Measurements from ENCODE around the gene UBA7. TPM values are rescaled to one million over a fixed set of nuclear protein-coding genes. Genes with fewer than 3 reads are reported as not detected.

The UBA7 gene
- polyA plus RNA-seq, 1 experiment = 62.5 TPM

DNA sequence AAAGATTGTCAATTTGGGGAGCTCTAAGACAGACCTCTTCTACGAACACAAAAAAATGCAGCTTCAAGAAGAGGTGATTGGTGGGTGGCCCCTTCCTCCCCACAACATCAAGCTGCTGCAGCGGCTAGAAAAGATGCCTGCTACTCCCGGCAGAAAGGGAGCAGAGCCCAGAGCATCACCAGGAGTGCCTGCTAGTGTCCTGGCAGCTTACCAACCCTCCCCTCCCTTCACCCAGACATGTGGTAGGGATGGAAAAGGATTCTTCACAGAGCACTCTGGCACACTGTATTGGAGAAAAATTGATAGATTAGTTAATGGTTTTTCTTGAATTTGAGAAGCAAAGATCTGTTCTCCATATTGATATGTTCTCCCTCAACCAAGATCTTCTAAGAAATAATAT is 38.2 kb downstream of the UBA7 start:
- ChIA-PET POLR2A (no interaction called here), CTCF (interaction anchor here (1.7 kb wide), 1 partner anchor 11 kb away, joined by 5 read pairs; the partner anchor contains the start of gene IP6K1)
- DNase-seq (ENCODE audit: low read depth) = no peak
- H3K36me3 ChIP-seq (ENCODE audit: control insufficient read depth, insufficient read depth, low read length) = 0 out of 2 replicates have a peak, but pooled peaks cover 5% of the 10 kb centered on the region
- TF ChIP-seq, protein P1, sequence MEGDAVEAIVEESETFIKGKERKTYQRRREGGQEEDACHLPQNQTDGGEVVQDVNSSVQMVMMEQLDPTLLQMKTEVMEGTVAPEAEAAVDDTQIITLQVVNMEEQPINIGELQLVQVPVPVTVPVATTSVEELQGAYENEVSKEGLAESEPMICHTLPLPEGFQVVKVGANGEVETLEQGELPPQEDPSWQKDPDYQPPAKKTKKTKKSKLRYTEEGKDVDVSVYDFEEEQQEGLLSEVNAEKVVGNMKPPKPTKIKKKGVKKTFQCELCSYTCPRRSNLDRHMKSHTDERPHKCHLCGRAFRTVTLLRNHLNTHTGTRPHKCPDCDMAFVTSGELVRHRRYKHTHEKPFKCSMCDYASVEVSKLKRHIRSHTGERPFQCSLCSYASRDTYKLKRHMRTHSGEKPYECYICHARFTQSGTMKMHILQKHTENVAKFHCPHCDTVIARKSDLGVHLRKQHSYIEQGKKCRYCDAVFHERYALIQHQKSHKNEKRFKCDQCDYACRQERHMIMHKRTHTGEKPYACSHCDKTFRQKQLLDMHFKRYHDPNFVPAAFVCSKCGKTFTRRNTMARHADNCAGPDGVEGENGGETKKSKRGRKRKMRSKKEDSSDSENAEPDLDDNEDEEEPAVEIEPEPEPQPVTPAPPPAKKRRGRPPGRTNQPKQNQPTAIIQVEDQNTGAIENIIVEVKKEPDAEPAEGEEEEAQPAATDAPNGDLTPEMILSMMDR (IDR thresholded peaks at IDR 0.05; ENCODE audit: insufficient read depth, low read depth, low read length) = no peak
- no peak overlapping the region for H3K4me3 ChIP-seq (ENCODE audit: low read depth, low read length)
- H3K27me3 ChIP-seq (ENCODE audit: control insufficient read depth, insufficient read depth, low read length) = no peaks in the 10 kb centered on the region

DNA sequence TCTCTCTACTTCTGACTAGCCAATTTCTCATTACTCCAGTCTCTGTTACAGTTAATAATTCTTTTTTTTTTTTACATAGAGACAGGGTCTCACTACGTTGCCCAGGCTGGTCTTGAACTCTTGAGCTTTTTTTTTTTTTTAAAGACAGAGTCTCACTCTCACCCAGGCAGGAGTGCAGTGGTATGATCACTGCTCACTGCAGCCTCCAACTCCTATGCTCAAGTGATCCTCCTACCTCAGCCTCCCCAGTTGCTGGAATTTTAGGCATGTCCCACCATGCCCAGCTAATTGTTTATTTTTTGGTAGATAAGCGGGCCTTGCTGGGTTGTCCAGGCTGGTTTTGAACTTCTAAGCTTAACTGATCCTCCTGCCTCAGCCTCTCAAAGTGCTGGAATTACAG is 41.0 kb downstream of the UBA7 start:
- DNase-seq (ENCODE audit: low read depth) = no peak
- H3K27me3 ChIP-seq (ENCODE audit: control insufficient read depth, insufficient read depth, low read length) = no peaks in the 10 kb centered on the region
- ChIA-PET CTCF (interaction anchor here (1.2 kb wide), 1 partner anchor 15 kb away, joined by 3 read pairs; no protein-coding TSS in a partner anchor), POLR2A (no interaction called here)
- 0 out of 2 replicates have a peak, but pooled peaks cover 5% of the 10 kb centered on the region for H3K36me3 ChIP-seq (ENCODE audit: control insufficient read depth, insufficient read depth, low read length)
- no peak overlapping the region for H3K4me3 ChIP-seq (ENCODE audit: low read depth, low read length)
- TF ChIP-seq, protein P1 (IDR thresholded peaks at IDR 0.05; ENCODE audit: insufficient read depth, low read depth, low read length) = no peak

DNA sequence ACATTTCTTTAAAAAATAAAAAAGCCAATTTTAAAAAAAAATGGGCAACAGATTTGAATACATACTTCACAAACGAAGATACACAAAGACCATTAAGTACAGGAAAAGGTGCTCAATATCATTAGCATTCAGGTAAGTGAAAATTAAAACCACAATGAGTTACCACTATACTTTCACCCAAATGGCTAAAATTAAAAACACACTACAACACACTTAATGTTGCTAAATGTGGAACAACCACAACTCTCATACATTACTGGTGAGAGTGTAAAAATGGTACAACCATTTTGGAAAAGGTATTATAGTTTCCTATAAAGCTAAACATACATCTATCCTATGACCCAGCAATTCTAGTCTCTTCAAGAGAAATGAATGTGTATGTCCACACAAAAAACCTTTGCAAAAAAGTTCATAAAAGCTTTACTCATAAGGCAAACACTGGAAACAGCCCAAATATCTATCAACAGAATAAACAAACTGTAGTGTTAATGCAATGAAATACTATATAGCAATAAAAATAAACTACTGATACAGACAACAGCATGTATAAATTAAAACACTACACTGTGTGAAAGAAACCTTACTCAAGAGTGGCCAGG is 42.3 kb downstream of the UBA7 start:
- TF ChIP-seq, protein P1 (IDR thresholded peaks at IDR 0.05; ENCODE audit: insufficient read depth, low read depth, low read length) = no peak
- ChIA-PET CTCF (interaction anchor here (0.7 to 1.2 kb wide), 2 partner anchors 13 to 26 kb away, joined by 3 read pairs; no protein-coding TSS in a partner anchor), POLR2A (interaction anchor here (0.6 kb wide), 1 partner anchor 14 kb away, joined by 3 read pairs; no protein-coding TSS in a partner anchor)
- H3K4me3 ChIP-seq (ENCODE audit: low read depth, low read length) = no peak overlapping the region
- DNase-seq (ENCODE audit: low read depth) = no peak
- H3K36me3 ChIP-seq (ENCODE audit: control insufficient read depth, insufficient read depth, low read length) = 0 out of 2 replicates have a peak, but pooled peaks cover 4% of the 10 kb centered on the region
- H3K27me3 ChIP-seq (ENCODE audit: control insufficient read depth, insufficient read depth, low read length) = no peaks in the 10 kb centered on the region

DNA sequence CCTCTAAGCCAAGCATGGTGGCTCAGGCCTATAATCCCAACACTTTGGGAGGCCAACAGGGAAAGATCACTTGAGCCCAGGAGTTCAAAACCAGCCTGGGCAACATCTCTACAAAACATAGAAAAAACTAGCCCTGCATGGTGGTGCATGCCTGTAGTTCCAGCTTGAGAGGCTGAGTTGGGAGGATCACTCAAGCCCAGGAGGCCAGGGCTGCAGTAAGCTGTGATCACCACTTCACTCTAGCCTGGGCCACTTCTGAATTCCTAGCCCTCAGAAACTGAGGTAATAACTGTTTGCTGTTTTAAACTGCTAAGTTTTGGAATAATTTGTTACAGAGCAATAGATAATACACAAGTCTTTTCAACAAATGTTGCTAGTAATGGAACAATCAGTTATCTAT is 43.8 kb downstream of the UBA7 start:
- Histone ChIP-seq H3K4me3 (ENCODE audit: low read depth, low read length) (no peak overlapping the region), H3K36me3 (ENCODE audit: control insufficient read depth, insufficient read depth, low read length) (no peaks in the 10 kb centered on the region; the same call in 1 of the 2 replicates), H3K27me3 (ENCODE audit: control insufficient read depth, insufficient read depth, low read length) (no peaks in the 10 kb centered on the region)
- DNase-seq (ENCODE audit: low read depth) = no peak
- TF ChIP-seq, protein P1 (IDR thresholded peaks at IDR 0.05; ENCODE audit: insufficient read depth, low read depth, low read length) = no peak
- ChIA-PET POLR2A (no interaction called here), CTCF (no interaction called here)

DNA sequence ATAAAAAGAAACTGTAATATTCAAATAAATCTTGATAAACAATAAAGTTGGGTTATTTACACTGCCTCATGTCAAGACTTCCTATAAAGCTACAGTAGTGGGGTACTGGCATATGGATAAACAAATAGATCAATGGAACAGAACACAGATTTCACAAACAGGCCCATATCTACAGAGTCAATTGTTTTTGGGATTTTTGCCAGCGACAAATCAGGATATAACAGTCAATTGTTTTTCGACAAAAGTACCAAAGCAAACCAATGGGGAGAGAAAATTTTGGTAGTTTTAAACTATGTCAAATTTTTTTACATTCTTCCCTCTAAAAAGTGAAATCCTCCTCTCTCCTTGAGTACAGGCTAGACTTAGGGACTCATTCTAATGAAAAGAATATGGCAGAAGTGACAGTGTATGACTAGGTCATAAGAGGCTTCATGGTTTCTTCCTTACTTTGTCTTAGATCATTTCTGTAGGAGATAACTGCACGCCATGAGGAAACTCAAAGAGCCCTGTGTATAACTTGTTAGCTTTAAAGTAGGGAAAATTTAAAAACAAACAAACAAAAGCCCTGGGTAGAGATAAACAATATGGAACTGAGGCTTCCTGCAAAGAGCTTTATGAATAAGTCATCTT is 44.4 kb downstream of the UBA7 start:
- no peak for DNase-seq (ENCODE audit: low read depth)
- TF ChIP-seq, protein P1 (IDR thresholded peaks at IDR 0.05; ENCODE audit: insufficient read depth, low read depth, low read length) = no peak
- Histone ChIP-seq H3K27me3 (ENCODE audit: control insufficient read depth, insufficient read depth, low read length) (no peaks in the 10 kb centered on the region), H3K4me3 (ENCODE audit: low read depth, low read length) (no peak overlapping the region), H3K36me3 (ENCODE audit: control insufficient read depth, insufficient read depth, low read length) (no peaks in the 10 kb centered on the region; the same call in 1 of the 2 replicates)
- ChIA-PET CTCF (no interaction called here), POLR2A (no interaction called here)
